ENCODE data around the gene DOK6.
A peak's percentile ranks its signal among the peaks of the same experiment; 100 is the strongest.
"Not testable (repeated sequence)": the region's sequence is repeated elsewhere in the genome, so short reads cannot be mapped to it uniquely, and the experiment has no call there.

DOK6 gene

GRCh38 chr18:69400253-69400975 is at the start of gene DOK6:
DOK6 (plus strand) TSS chr18:69400888.
- no peak for TF ChIP-seq CTCF (IDR thresholded peaks at IDR 0.05; ENCODE audit: insufficient read depth, low read length, missing control alignments)
- CTCF ChIA-PET = no interaction called here
- POLR2A ChIA-PET = no interaction called here
- no peak for DNase-seq (ENCODE audit: low read depth, low spot score)
- peak within 1 kb of the TSS; percentile 51 for H3K4me3 ChIP-seq (ENCODE audit: low read depth, low read length)

GRCh38 chr18:69353023-69353422 is 47.7 kb upstream of the DOK6 start:
- no peak for DNase-seq (ENCODE audit: low read depth, low spot score)
- CTCF ChIA-PET = no interaction called here
- H3K4me3 ChIP-seq (ENCODE audit: low read depth, low read length) = no peak overlapping the region
- no peak for TF ChIP-seq CTCF (IDR thresholded peaks at IDR 0.05; ENCODE audit: insufficient read depth, low read length, missing control alignments)
- POLR2A ChIA-PET = no interaction called here

GRCh38 chr18:69357590-69357989 is 43.1 kb upstream of the DOK6 start:
- no peak overlapping the region for H3K4me3 ChIP-seq (ENCODE audit: low read depth, low read length)
- ChIA-PET POLR2A (no interaction called here), CTCF (no interaction called here)
- no peak for DNase-seq (ENCODE audit: low read depth, low spot score)
- no peak for TF ChIP-seq CTCF (IDR thresholded peaks at IDR 0.05; ENCODE audit: insufficient read depth, low read length, missing control alignments)

- no peak for TF ChIP-seq CTCF (IDR thresholded peaks at IDR 0.05; ENCODE audit: insufficient read depth, low read length, missing control alignments)
- no peak for DNase-seq (ENCODE audit: low read depth, low spot score)
- H3K4me3 ChIP-seq (ENCODE audit: low read depth, low read length) = no peak overlapping the region
- CTCF ChIA-PET = no interaction called here
- POLR2A ChIA-PET = no interaction called here
These were observed 42.3 kb upstream of the DOK6 start for GRCh38 chr18:69358212-69358895.

GRCh38 chr18:69359768-69360167 is 40.9 kb upstream of the DOK6 start:
- H3K4me3 ChIP-seq (ENCODE audit: low read depth, low read length); CTCF ChIA-PET; POLR2A ChIA-PET; DNase-seq (ENCODE audit: low read depth, low spot score): not testable (repeated sequence)

- no peak for DNase-seq (ENCODE audit: low read depth, low spot score)
- POLR2A ChIA-PET = no interaction called here
- no peak for TF ChIP-seq CTCF (IDR thresholded peaks at IDR 0.05; ENCODE audit: insufficient read depth, low read length, missing control alignments)
- H3K4me3 ChIP-seq (ENCODE audit: low read depth, low read length) = no peak overlapping the region
- CTCF ChIA-PET = no interaction called here
These were observed 35.8 kb upstream of the DOK6 start for GRCh38 chr18:69364930-69365329.

- no peak for TF ChIP-seq CTCF (IDR thresholded peaks at IDR 0.05; ENCODE audit: insufficient read depth, low read length, missing control alignments)
- ChIA-PET CTCF (no interaction called here), POLR2A (no interaction called here)
- H3K4me3 ChIP-seq (ENCODE audit: low read depth, low read length) = no peak overlapping the region
- no peak for DNase-seq (ENCODE audit: low read depth, low spot score)
These were observed 35.0 kb upstream of the DOK6 start for GRCh38 chr18:69365658-69366057.

Data from AG04449 (cell line).